Spinal cord (tissue), 10 donors: Measurements from ENCODE around the gene ALX3. TPM values are rescaled to one million over a fixed set of nuclear protein-coding genes. Genes with fewer than 3 reads are reported as not detected.

Experiments used
- DNase-seq, 6 donors: peaks; one replicate each; pipeline versions ENCODE4 v3.0.0 to v3.0.0-alpha.2; 2013 to 2015; ENCODE audit warnings: low spot score in 6 of 6, low read depth in 4 of 6
- H3K27ac ChIP-seq: one replicate; pipeline ENCODE4 v1.5.1; 2013; ENCODE audit warnings: low read depth, low read length, control low read depth
- H3K27me3 ChIP-seq: one replicate; pipeline ENCODE4 v1.6.1; 2013; ENCODE audit warnings: low read length; ENCODE audit not compliant: control insufficient read depth, insufficient read depth
- H3K36me3 ChIP-seq: one replicate; pipeline ENCODE4 v1.6.1; 2013; ENCODE audit warnings: low read length; ENCODE audit not compliant: control insufficient read depth, insufficient read depth
- H3K4me1 ChIP-seq: one replicate; pipeline ENCODE4 v1.6.1; 2013; ENCODE audit warnings: low read length; ENCODE audit not compliant: control insufficient read depth, insufficient read depth
- H3K4me3 ChIP-seq: one replicate; pipeline ENCODE4 v1.5.1; 2013; ENCODE audit warnings: low read depth, low read length, control low read depth
- H3K9me3 ChIP-seq: one replicate; pipeline ENCODE4 v1.6.1; 2013; ENCODE audit warnings: low read length; ENCODE audit not compliant: control insufficient read depth, insufficient read depth
- WGBS: methylation state at CpG from one replicate; pipeline ENCODE4 v1.1.5; 2013; ENCODE audit warnings: missing lambda C conversion rate; ENCODE audit not compliant: insufficient coverage; 5-methylcytosine and 5-hydroxymethylcytosine counted together
- polyA plus RNA-seq, 2 donors: library from polyadenylated mRNA; unstranded; fragments of 120-200 nt; gene quantifications; one replicate each; pipeline ENCODE4 v1.2.1, GENCODE V29; 2013; ENCODE audit not compliant: insufficient read length in 2 of 2
- total RNA-seq, 2 donors: library from RNA; depleted of rRNA in 1 of 2; stranded (reverse); fragments of 120-200 nt in 1 of 2; fragments of >200 nt in 1 of 2; gene quantifications; one replicate each; pipeline versions ENCODE4 v1.2.3 to v1.2.4, GENCODE V29; 2013 to 2014
- donor health status: healthy.

The ALX3 gene
- total and polyA plus RNA-seq, 4 donors: 1.8 TPM; not detected in 3

- peak in 1 of 6 donors; percentile 20 for DNase-seq
- peaks cover 8% of the 10 kb centered on the region for H3K4me1 ChIP-seq
- H3K27ac ChIP-seq: no peak overlapping the region
- H3K9me3 ChIP-seq: no peaks in the 10 kb centered on the region
- no peak overlapping the region for H3K4me3 ChIP-seq
- peaks cover 2% of the 10 kb centered on the region for H3K27me3 ChIP-seq
- no peaks in the 10 kb centered on the region for H3K36me3 ChIP-seq
- WGBS: 57% methylated on average over 7 of the region's 7 CpGs
These were observed 37.5 kb upstream of the ALX3 start for GRCh38 chr1:110107867-110108469.

GRCh38 chr1:110106013-110106941 lies 35.8 kb upstream of the ALX3 start:
- Histone ChIP-seq H3K4me3 (no peak overlapping the region), H3K27me3 (peaks cover 2% of the 10 kb centered on the region), H3K9me3 (no peaks in the 10 kb centered on the region), H3K4me1 (peaks cover 8% of the 10 kb centered on the region), H3K27ac (no peak overlapping the region), H3K36me3 (no peaks in the 10 kb centered on the region)
- peak in 3 of 6 donors; percentile 43 to 88 (median 81) for DNase-seq
- WGBS: 23% methylated on average over 8 of the region's 8 CpGs

- no peak for DNase-seq
- WGBS: 68% methylated on average over 5 of the region's 7 CpGs
These were observed 31.6 kb upstream of the ALX3 start for GRCh38 chr1:110102081-110102480.

GRCh38 chr1:110100335-110100734 lies 29.9 kb upstream of the ALX3 start:
- H3K4me1 ChIP-seq: no peaks in the 10 kb centered on the region

More at GRCh38 chr1:110102081-110102480, 31.6 kb upstream of the ALX3 start:
- no peak overlapping the region for H3K4me3 ChIP-seq
- H3K27ac ChIP-seq: no peak overlapping the region
- no peaks in the 10 kb centered on the region for H3K36me3 ChIP-seq
- peaks cover 8% of the 10 kb centered on the region for H3K4me1 ChIP-seq
- H3K9me3 ChIP-seq: no peaks in the 10 kb centered on the region
- no peaks in the 10 kb centered on the region for H3K27me3 ChIP-seq

GRCh38 chr1:110098222-110099026 lies 28.0 kb upstream of the ALX3 start:
- Histone ChIP-seq H3K4me3 (no peak overlapping the region), H3K9me3 (no peaks in the 10 kb centered on the region), H3K27me3 (peaks cover 10% of the 10 kb centered on the region), H3K4me1 (no peaks in the 10 kb centered on the region), H3K36me3 (no peaks in the 10 kb centered on the region), H3K27ac (no peak overlapping the region)
- DNase-seq: no peak
- WGBS: 69% methylated on average over 8 of the region's 9 CpGs

More at GRCh38 chr1:110100335-110100734, 29.9 kb upstream of the ALX3 start:
- no peak overlapping the region for H3K27ac ChIP-seq
- no peak for DNase-seq
- no peaks in the 10 kb centered on the region for H3K9me3 ChIP-seq
- H3K27me3 ChIP-seq: no peaks in the 10 kb centered on the region
- H3K4me3 ChIP-seq: no peak overlapping the region
- no peaks in the 10 kb centered on the region for H3K36me3 ChIP-seq
- WGBS: 20% methylated on average over 1 of the region's 2 CpGs

GRCh38 chr1:110097507-110098221 lies 27.2 kb upstream of the ALX3 start:
- Histone ChIP-seq H3K36me3 (no peaks in the 10 kb centered on the region), H3K4me1 (no peaks in the 10 kb centered on the region), H3K4me3 (no peak overlapping the region), H3K27me3 (peaks cover 10% of the 10 kb centered on the region), H3K27ac (no peak overlapping the region), H3K9me3 (no peaks in the 10 kb centered on the region)
- no peak for DNase-seq
- 78% methylated on average over 9 of the region's 11 CpGs for WGBS

- H3K27ac ChIP-seq: no peak overlapping the region
- H3K36me3 ChIP-seq: no peaks in the 10 kb centered on the region
- peaks cover 10% of the 10 kb centered on the region for H3K27me3 ChIP-seq
- no peak for DNase-seq
- WGBS: 74% methylated on average over 5 of the region's 7 CpGs
- no peaks in the 10 kb centered on the region for H3K9me3 ChIP-seq
- no peaks in the 10 kb centered on the region for H3K4me1 ChIP-seq
- H3K4me3 ChIP-seq: no peak overlapping the region
These were observed 24.6 kb upstream of the ALX3 start for GRCh38 chr1:110094931-110095654.

GRCh38 chr1:110092991-110093390 lies 22.5 kb upstream of the ALX3 start:
- Histone ChIP-seq H3K4me3 (no peak overlapping the region), H3K27ac (no peak overlapping the region), H3K27me3 (peaks cover 21% of the 10 kb centered on the region), H3K9me3 (no peaks in the 10 kb centered on the region), H3K36me3 (no peaks in the 10 kb centered on the region), H3K4me1 (no peaks in the 10 kb centered on the region)
- WGBS: 100% methylated on average over 1 of the region's 2 CpGs
- DNase-seq: no peak
